DMS53 treated with DMSO at 0.1 percent for 48 hours (cell line): ENCODE results near the gene CTNNBIP1.
A peak's percentile ranks its signal among the peaks of the same experiment; 100 is the strongest.

Source experiments
- DNase-seq: peaks from one replicate; lab custom pipeline; 2025; ENCODE audit not compliant: unreplicated experiment; lab: John Stamatoyannopoulos, UW

The CTNNBIP1 gene

GRCh38 chr1:9838946-9839345 is 71.1 kb downstream of the CTNNBIP1 start:
- no peak for DNase-seq

DNA sequence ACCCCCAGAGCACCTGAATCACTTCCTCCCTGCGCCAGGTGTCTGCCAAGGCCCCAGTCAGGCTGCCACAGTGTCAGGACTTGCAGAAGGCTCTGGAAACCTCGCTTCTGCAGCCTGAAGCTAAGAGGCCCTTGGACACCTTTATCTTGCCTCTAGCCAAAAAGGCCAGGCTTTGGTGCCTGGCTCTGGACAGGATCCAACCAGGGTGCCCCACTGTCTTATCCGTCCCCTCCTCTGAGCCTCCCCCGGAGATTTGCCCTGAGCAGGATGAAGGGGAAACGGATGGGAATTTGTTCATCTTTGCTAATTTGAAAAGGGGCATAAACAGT is 73.5 kb downstream of the CTNNBIP1 start:
- no peak for DNase-seq

- peak; percentile 54 for DNase-seq
Measured at GRCh38 chr1:9835758-9836631, 74.1 kb downstream of the CTNNBIP1 start.

DNA sequence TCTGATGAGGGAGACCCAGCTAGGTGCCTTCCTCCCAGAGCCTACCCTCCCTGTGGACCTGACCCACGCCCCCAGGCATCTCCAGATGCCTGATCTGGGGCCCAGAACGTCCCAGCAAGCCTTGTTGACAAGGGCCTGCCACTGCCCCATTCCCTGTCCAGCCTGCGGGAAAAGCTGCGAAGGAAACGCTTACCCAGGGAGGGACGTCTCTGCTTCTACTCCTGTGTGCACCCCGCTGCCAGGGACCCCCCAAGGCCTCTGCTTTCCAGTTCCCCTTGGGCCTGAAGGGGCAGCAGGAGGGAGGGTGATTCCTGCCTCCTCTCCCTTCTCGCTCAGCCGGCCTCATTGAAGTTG is 74.7 kb downstream of the CTNNBIP1 start:
- DNase-seq: no peak

DNA sequence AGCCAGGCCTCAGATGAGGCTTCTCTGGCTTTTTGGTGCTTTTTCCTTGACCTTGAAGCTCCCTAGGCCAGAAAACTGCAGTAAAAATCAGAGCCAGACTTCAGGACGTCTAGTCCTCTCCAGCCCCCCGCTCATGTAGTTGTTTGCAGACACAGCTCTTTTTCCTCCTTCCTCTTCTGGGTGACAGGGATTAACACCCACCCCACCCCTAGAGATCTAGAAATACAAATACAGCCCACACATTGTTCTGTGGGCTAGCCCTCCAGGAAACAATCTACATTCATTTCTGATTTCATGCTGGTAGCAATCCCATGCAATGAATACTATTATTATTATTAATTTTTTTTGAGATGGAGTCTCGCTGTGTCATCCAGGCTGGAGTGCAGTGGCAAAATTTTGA is 76.4 kb downstream of the CTNNBIP1 start:
- DNase-seq: no peak

DNA sequence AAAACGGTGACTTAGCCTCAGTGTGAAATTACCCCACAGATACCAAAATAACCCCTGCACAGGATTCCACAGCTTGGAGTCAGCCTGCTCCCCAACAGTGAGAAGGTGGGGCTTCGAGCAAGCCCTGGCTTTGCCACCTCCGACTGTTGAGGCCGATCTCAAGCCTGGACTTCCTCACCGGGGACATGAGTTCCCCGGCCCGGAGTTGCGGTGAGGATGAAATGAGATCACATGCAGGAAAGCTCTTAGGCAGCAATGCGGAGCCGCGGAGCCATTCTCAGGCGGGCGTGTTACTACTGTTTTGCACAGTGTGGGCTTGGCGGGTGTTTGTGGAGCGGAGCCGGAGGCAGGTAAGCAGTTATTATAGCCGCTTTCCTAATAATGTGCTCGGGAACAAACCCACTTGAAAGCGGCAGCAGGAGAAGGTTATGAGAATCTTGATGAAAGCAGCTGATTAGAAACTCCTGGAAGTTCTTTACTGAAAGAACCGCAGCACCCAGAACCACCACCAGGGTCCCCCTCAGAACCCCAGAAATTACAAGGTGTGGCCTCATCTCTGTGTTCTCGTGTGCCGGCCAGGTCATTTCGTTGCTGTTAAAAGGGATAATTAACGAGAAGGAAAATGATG is 82.4 kb downstream of the CTNNBIP1 start:
- no peak for DNase-seq

- no peak for DNase-seq
Measured at GRCh38 chr1:9826616-9827015, 83.5 kb downstream of the CTNNBIP1 start.

GRCh38 chr1:9826087-9826486 is 84.0 kb downstream of the CTNNBIP1 start:
- DNase-seq: no peak

GRCh38 chr1:9825093-9826074 is 84.7 kb downstream of the CTNNBIP1 start:
- peak; percentile 76 for DNase-seq

- peak; percentile 43 for DNase-seq
Measured at GRCh38 chr1:9824702-9825089, 85.4 kb downstream of the CTNNBIP1 start.

- peak; percentile 81 for DNase-seq
Measured at GRCh38 chr1:9823943-9824701, 85.9 kb downstream of the CTNNBIP1 start, which contains the start of gene CLSTN1. Gene CLSTN1, minus strand, starts transcription at chr1:9823965. Its CDS starts 232 bp downstream, at chr1:9823733.

DNA sequence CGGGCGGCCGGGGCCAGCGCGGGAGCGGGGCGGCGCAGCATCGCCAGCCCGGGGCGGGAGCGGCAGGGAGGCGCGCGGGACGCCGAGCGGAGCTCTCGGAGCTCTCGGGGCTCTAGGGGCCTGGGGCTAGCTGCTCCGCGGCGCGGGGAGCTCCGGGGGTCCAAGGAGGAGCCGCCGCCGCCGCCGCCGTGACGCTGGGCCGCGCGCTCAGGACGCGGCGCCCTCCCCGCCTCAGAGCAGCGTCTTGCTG is 86.5 kb downstream of the CTNNBIP1 start:
- DNase-seq: no peak

- no peak for DNase-seq
Measured at GRCh38 chr1:9822897-9823692, 87.0 kb downstream of the CTNNBIP1 start.

DNA sequence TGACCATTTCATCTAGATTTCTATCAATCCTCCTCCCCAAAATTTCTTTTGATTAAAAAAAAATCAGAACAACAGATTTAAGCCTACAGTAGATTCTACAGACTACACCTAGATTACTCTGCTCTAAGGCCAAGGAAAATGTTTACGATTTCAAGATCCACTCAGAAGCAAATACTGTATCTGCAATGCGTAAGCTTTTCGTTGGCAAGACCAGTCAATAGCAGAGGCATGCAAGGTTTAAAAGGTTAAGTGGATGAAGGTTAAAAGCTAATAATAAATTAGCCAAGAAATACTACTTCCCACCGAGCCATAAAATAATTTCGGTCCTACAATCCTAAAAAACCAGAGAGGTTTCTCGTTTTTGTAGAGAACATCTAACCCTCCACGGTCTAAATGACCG is 87.6 kb downstream of the CTNNBIP1 start:
- no peak for DNase-seq

DNA sequence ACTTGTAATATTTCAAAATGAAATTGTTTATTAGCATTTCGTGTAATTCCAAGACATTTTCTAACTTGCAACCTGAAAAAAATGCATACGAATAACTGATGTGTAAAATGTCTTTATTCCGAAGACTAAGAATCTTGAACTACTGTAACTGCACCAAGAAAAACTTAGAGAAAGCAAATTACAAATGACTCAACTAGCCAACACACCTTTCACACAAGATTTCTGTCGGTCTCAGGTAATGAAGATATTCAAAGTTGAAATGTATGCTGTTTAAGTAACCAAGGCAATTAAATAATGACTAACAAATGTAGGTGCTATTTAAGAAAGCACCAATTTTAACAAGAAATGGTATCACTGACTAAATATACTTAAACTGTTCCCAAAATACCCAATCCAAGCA is 88.4 kb downstream of the CTNNBIP1 start:
- no peak for DNase-seq

GRCh38 chr1:9820521-9820920 is 89.5 kb downstream of the CTNNBIP1 start:
- no peak for DNase-seq

DNA sequence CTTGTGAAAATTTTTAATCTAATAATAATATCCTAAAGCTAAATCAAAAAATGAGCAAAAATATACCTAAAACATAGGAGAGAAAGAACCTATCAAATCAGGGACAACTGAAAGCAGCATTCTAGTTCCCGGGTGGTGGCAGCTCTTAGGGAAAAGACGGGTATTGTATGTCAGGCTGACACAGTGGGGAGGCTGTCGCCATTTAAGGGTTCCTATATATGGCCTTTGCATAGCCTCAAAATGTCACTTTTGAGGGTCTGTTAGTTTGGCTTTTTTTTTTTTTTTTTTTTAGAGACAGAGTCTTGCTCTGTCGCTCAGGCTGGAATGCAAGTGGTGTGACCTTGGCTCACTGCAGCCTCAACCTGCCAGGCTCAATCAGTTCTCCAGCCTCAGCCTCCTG is 92.3 kb downstream of the CTNNBIP1 start:
- DNase-seq: no peak

- DNase-seq: no peak
Measured at GRCh38 chr1:9816199-9816598, 93.9 kb downstream of the CTNNBIP1 start.

- DNase-seq: no peak
Measured at GRCh38 chr1:9815150-9815549, 94.9 kb downstream of the CTNNBIP1 start.

DNA sequence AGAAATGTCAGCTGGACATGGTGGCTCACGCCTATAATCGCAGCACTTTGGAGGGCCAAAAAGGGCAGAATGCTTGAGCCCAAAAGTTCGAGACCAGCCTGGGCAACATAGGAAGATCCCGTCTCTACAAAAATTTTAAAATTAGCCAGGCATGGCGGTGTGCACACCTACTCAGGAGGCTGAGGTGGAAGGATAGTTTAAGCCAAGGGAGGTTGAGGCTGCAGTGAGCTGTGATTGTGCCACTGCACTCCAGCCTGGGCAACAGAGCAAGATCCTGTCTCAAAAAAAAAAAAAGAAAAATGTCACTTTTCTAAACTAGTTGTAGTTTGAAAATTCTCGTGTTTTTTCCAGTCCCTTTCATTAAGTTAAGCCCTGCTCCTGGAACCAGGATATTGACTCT is 95.5 kb downstream of the CTNNBIP1 start:
- no peak for DNase-seq
